HuH-7 (cell line): ENCODE measurements around the gene LRRC43.

Experiments used
- DNase-seq: peaks from one replicate; pipeline ENCODE4 v3.0.0; 2011; ENCODE audit warnings: low spot score

Gene LRRC43

DNA sequence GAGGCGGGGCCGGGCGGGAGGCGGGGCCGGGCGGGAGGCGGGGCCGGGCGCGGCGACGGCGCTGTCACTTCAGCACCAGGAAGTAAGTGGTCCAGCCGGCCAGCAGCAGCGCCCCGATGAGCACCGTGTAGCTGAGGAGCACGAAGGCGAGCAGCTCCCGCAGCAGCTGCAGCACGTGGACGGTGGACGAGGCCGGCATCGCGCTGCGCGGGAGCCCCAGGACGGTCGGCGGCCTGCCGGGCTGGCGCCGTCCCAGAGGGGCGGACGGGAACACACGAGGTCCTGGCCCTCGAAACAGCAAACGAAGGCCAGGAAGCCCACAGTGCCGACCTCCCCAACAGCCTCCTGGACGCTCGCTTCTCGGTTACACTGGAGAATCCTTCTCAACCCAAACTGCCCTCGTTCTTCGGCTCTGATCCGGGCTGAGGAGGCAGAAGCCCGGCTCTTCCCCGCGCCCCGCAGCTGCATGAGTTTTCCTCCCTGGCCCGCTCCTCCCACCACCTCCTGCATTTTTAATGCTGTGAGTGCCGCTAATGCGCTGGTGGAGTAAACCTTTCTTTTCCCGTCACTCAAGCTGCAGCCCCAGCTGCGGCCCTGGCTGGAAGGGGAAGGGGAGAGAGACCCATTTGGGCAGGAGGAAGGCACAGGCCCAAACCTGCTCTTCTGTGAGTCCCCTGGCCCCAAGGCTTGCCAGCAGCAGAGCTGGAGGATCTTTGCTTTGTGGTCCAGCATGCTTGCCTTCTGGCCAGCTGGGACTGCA is 43.6 kb downstream of the LRRC43 start:
- peak; percentile 81 for DNase-seq

DNA sequence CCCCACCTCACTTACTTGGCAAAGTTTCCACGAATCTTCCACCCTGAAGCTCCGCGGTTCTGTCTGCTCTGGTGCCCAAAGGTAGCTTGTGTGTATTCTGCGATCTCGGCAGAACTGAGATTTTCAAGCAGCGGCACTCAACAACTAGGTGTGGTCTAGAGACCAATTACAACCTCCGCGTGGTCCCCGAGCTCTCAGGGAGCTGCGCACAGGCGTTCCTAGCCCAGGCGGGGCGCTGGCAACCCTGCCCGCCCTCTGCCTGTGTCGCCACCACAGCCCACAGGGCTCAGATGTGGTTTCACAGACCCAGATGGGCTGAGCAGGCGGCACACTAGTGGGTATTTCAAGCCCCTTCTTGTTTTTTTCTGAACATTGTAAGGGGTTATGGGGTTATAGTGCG is 44.4 kb downstream of the LRRC43 start:
- no peak for DNase-seq

DNA sequence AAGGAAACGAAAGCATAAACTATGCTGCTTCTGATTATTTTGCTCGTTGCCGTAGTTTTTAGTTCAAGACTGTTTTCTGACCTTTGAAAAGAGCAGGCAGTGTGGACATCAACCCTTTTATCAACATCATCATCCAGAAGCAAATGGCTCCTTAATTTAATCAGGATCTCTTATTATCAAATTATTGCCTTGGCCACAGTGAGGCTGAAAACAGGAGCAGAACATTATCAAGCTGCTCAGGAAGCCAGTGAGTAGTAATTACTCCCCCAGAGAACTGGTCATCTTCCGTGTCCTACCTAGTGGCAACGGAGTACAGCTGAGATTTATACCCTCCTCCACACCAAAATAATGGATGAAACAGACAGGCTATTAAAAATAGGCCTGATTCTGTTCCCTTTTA is 45.2 kb downstream of the LRRC43 start:
- no peak for DNase-seq

DNA sequence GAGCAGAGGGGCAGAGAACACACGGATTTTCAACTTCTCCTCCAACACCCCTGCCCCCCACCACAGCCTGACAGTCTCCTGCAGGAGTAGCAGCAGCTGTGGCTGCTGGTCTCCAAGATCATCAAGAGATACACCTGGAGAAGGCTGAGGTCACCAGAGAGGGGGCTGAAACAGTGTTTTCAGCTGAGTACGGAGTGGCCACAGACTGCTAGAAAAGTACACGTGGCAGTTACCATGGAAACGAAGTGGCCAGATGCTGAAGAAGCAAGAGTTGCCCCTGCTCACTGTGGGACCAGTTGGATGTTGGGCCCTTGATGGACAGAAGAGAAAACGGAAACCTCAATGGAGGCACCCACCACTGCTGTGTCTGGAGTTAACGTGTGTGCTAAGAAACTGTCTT is 47.9 kb downstream of the LRRC43 start:
- no peak for DNase-seq

DNA sequence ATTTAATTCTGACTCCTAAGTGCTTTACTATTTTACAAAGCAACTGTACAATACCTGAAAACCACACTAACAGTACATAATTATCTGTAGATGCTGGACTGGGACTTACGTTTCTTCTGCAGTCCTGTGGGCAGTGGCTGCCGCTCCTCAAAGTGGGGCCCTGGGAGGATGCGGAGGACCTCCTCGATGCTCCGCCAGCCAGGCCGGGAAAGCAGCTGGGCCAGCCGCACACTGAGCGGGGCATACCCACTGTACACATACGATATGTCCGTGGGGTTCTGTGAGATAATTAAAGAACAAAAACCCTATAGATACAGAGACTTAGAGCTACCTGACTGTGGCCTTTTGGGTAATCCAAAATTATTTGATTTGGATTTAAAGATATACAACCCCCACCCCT is 49.8 kb downstream of the LRRC43 start:
- DNase-seq = no peak

DNA sequence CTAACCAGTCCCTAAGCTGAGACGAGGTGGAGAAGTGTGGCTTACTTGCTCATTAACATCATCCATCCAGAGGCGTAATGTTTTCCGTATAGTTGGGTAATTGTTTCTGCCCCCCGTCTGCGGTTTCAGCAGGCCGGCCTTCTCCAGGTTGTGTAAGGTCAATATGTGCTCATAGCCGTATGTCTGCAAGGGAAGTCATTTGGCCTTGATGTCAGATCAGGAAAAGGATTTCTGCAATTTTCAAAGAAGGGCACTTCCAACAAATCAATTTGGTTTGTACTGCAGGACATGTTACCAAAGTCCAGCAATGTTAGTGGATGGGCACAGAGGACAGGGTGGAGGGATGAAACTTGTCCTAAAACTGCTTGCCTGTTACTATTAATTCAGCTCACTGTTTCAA is 52.8 kb downstream of the LRRC43 start:
- DNase-seq = no peak

DNA sequence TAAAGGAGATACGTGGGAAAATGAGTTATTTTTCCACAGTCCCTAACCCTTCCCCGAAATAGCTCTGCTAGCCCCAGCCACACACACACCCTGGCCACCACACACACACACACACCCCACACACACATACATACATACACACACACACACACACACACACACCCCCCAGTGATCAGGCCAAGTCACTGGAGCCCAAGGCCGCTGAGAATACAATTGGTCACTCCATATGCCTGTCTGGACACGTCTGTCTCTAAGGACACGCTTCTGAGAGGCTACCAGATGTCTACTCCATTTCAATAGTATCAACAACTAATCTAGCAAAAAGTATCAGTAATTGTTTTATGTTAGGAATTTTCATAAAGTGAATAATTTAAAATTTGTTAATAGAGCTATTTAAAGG is 55.9 kb downstream of the LRRC43 start:
- DNase-seq = no peak

DNA sequence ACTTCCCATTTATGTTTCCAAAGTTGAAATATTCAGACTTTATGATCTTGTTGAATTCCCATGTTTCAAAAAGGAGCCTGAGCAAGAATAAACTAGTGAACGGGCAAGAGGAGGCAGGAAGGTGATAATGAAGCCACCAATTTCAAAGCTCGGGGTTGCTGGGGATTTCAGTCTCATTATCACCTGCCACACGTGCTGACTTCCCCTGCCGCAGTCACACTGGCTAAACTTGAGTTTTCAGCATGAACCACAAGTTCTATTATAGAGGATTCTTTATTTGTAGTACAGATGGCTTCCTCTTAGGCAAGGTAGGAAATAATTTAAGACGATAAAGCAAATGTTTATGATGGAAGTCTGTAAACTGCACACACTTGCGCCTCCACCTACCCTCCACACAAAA is 61.0 kb downstream of the LRRC43 start:
- DNase-seq = no peak

DNA sequence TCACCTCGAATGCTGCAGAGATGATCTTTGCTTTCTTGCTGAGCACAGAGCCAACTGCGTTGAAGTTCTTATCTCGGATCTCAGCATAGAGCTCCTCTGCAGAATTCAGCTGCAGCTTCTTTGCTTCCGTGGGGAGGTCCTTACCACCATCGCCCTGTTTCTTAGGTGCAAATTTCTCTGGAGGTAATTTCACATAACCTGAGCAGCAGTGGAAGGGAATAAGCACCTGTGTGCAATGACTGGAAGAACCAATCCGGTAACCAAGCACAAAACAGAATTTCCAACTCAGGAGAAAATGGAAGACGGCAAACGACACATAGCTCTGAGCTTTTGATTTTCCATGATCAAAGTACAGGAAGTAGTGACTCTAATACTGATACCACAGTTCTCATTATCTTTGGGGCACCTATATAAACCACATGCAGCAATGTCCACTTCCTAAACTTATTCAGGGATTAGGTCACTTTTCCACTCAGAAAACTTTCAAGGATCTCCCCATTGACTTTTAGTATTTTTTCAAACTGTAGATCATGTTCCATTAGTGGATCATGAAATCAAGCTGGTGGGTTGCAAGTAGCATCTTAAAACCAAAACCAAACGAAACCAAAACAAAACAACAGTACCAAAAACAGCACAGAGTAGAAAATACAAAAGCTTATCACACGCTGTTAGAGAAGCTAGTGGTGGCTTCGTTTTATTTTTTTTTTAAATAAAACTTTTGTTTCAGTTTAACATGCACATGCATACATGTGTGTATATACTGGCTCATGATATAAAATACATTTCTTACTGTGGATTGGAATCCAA is 61.8 kb downstream of the LRRC43 start:
- no peak for DNase-seq

DNA sequence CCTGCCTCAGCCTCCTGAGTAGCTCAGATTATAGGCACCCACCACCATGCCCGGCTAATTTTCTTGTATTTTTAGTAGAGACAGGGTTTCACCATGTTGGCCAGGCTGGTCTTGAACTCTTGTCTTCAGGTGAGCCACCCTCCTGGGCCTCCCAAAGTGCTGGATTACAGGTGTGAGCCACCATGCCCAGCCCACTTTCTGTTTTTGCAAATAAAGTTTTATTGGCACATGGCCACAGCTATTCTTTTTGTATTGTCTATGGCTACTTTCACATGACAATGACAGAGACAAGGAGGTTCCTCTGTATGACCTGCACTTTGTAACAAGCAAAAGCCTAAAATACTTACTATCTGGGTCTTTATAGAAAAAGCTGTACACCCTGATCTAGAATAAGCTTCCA is 62.6 kb downstream of the LRRC43 start:
- no peak for DNase-seq

DNA sequence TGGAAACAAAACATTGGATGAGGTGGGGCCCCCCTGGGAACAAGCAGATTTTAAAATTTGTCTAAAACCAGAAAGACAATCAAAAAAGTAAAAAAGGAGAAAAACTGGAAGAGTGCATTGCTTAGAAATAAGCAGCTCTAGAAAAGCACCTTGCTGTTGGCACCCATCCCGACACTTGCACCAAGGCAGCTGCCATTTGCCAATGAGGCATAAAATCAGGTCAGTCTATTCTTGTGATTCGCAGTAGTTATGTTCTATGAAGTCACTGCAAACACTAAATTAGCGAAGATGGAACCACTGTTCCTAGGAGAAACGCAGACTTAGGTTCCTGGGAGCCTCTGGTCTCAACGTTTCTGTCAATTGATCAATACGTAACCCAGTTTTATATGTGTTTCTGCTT is 67.1 kb downstream of the LRRC43 start:
- no peak for DNase-seq

DNA sequence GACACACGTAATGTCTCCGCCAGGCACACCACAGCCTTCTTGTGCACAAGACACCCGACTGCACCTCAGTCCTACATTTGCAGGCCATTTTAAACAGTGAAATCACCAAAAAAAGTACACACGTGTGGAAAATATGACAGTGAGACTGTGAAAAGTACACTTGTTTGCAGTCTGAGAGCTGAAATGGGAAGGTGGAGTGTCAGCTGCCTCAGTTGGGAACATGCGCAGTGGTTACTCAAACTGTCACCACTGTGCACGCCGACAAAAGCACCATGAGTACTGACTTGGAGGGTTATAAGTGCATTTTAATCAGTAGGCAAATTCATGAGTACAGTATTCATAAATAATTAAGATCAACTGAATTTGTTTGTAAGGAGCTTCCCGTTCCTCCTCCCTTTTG is 67.6 kb downstream of the LRRC43 start:
- no peak for DNase-seq
